ENCODE results near the gene PRPSAP1.
A peak's percentile ranks its signal among the peaks of the same experiment; 100 is the strongest.

The PRPSAP1 gene

DNA sequence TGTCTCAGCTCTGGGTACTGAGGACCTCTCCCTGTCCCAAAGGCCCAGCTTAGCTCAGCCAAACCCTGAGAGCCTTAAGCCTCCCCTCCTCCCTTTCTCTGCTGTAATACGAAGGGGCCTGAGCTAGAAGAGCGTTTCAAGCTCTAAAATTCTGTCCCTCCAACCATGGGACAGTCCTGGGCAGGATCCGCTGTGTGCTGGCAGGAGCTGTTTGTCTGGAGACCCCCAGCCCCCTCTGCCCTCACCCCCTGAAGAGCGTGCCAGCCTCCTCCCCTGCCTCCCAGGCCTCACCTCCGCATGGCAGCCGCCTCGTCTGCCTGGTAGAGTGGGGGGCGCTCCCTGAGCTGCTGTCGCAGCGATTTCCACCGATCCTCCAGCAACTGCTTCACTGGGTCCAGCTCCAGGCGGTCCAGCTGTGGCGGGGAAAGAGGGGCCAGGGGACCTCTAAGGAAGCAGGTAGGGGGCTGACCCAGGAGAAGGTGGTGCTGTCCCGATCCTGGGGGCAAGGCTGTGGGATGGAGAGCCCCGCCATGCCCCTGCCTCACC lies 73.9 kb downstream of the PRPSAP1 start:
- Histone ChIP-seq H3K79me2 (ENCODE audit: low read length) (no peaks in the 10 kb centered on the region), H3K36me3 (replicated peaks; ENCODE audit: insufficient read depth, low read length) (no peaks in the 10 kb centered on the region), H3F3A (ENCODE audit: insufficient read depth, low read length) (no peaks in the 10 kb centered on the region), H3K4me2 (ENCODE audit: low read depth, low read length) (no peak overlapping the region), H3K27ac (ENCODE audit: low read length) (no peak overlapping the region), H4K20me1 (ENCODE audit: insufficient read depth, low read length) (no peaks in the 10 kb centered on the region), H3K4me3 (ENCODE audit: low read length) (no peak overlapping the region), H3K4me1 (ENCODE audit: low read length) (no peaks in the 10 kb centered on the region), H3K9me2 (replicated peaks; ENCODE audit: insufficient read depth, low read length) (no peaks in the 10 kb centered on the region), H3K9ac (ENCODE audit: low read length) (no peak overlapping the region), H3K9me3 (replicated peaks; ENCODE audit: insufficient read depth, low read length) (no peaks in the 10 kb centered on the region), H3K27me3 (replicated peaks; ENCODE audit: insufficient read depth, low read length) (no peaks in the 10 kb centered on the region), H2AFZ (ENCODE audit: low read length) (no peak overlapping the region)
- no peak for DNase-seq
- TF ChIP-seq EZH2 (optimal IDR thresholded peaks at IDR 0.05; ENCODE audit: low read depth, low read length) (no peak), CTCF (IDR thresholded peaks at IDR 0.05; ENCODE audit: low read length) (no peak), EZH2phosphoT487 (IDR thresholded peaks at IDR 0.05; ENCODE audit: low read length) (no peak)

GRCh38 chr17:76278952-76279741 lies 74.6 kb downstream of the PRPSAP1 start:
- Histone ChIP-seq H3F3A (ENCODE audit: insufficient read depth, low read length) (peaks cover 3% of the 10 kb centered on the region), H3K4me2 (ENCODE audit: low read depth, low read length) (no peak overlapping the region), H2AFZ (ENCODE audit: low read length) (0 out of 2 replicates have a peak overlapping the region, but pooled peaks have one; percentile 24), H3K27me3 (replicated peaks; ENCODE audit: insufficient read depth, low read length) (no peaks in the 10 kb centered on the region), H3K9ac (ENCODE audit: low read length) (no peak overlapping the region), H4K20me1 (ENCODE audit: insufficient read depth, low read length) (no peaks in the 10 kb centered on the region), H3K9me3 (replicated peaks; ENCODE audit: insufficient read depth, low read length) (no peaks in the 10 kb centered on the region), H3K4me1 (ENCODE audit: low read length) (no peaks in the 10 kb centered on the region), H3K36me3 (replicated peaks; ENCODE audit: insufficient read depth, low read length) (no peaks in the 10 kb centered on the region), H3K27ac (ENCODE audit: low read length) (no peak overlapping the region), H3K79me2 (ENCODE audit: low read length) (no peaks in the 10 kb centered on the region), H3K4me3 (ENCODE audit: low read length) (no peak overlapping the region), H3K9me2 (replicated peaks; ENCODE audit: insufficient read depth, low read length) (no peaks in the 10 kb centered on the region)
- peak; percentile 97 for TF ChIP-seq CTCF (IDR thresholded peaks at IDR 0.05; ENCODE audit: low read length)
- no peak for TF ChIP-seq EZH2phosphoT487 (IDR thresholded peaks at IDR 0.05; ENCODE audit: low read length)
- TF ChIP-seq EZH2 (optimal IDR thresholded peaks at IDR 0.05; ENCODE audit: low read depth, low read length): no peak
- peak; percentile 84 for DNase-seq

- Histone ChIP-seq H3K9me2 (replicated peaks; ENCODE audit: insufficient read depth, low read length) (no peaks in the 10 kb centered on the region), H3K79me2 (ENCODE audit: low read length) (no peaks in the 10 kb centered on the region), H3K36me3 (replicated peaks; ENCODE audit: insufficient read depth, low read length) (no peaks in the 10 kb centered on the region), H2AFZ (ENCODE audit: low read length) (no peak overlapping the region), H3K27me3 (replicated peaks; ENCODE audit: insufficient read depth, low read length) (no peaks in the 10 kb centered on the region), H3F3A (ENCODE audit: insufficient read depth, low read length) (peaks cover 10% of the 10 kb centered on the region), H3K27ac (ENCODE audit: low read length) (no peak overlapping the region), H3K4me1 (ENCODE audit: low read length) (no peaks in the 10 kb centered on the region), H3K9me3 (replicated peaks; ENCODE audit: insufficient read depth, low read length) (no peaks in the 10 kb centered on the region), H3K4me3 (ENCODE audit: low read length) (no peak overlapping the region), H4K20me1 (ENCODE audit: insufficient read depth, low read length) (no peaks in the 10 kb centered on the region), H3K9ac (ENCODE audit: low read length) (no peak overlapping the region), H3K4me2 (ENCODE audit: low read depth, low read length) (no peak overlapping the region)
- DNase-seq: no peak
- TF ChIP-seq CTCF (IDR thresholded peaks at IDR 0.05; ENCODE audit: low read length) (no peak), EZH2 (optimal IDR thresholded peaks at IDR 0.05; ENCODE audit: low read depth, low read length) (no peak), EZH2phosphoT487 (IDR thresholded peaks at IDR 0.05; ENCODE audit: low read length) (no peak)
These were observed 75.3 kb downstream of the PRPSAP1 start for GRCh38 chr17:76278268-76278908.

All from MM.1S (cell line).